ENCODE measurements around the gene IL1RAP. TPM values are rescaled to one million over a fixed set of nuclear protein-coding genes. Genes with fewer than 3 reads are reported as not detected.
A peak's percentile ranks its signal among the peaks of the same experiment; 100 is the strongest.
"Not testable (repeated sequence)": the region's sequence is repeated elsewhere in the genome, so short reads cannot be mapped to it uniquely, and the experiment has no call there.

IL1RAP gene
- total RNA-seq, result 5.1 TPM
- long read RNA-seq, partial matches to known transcripts, result 0 of 5 reads
- long read RNA-seq, other reads (novel, unspliced or antisense), result 1 of 5 reads

GRCh38 chr3:190513409-190514370 is at the start of gene IL1RAP:
IL1RAP (plus strand) TSS chr3:190514085; CDS start chr3:190564290, 50,205 bp downstream.
- peak; percentile 88 for TF ChIP-seq CTCF (IDR thresholded peaks at IDR 0.05; ENCODE audit: borderline replicate concordance)
- peaks cover 31% of the 10 kb centered on the region for H3K4me1 ChIP-seq
- H3K36me3 ChIP-seq, result no peaks in the 10 kb centered on the region
- peak; percentile 91 for DNase-seq
- no peaks in the 10 kb centered on the region for H3K27me3 ChIP-seq (ENCODE audit: low read depth)
- peak within 1 kb of the TSS; percentile 87 for H3K4me3 ChIP-seq
- H3K27ac ChIP-seq (replicated peaks), result peak within 1 kb of the TSS; percentile 88
- intact Hi-C loops (cut with micrococcal nuclease), result no loop called here
- H3K9me3 ChIP-seq (replicated peaks), result no peaks in the 10 kb centered on the region

GRCh38 chr3:190467922-190468321 is 46.0 kb upstream of the IL1RAP start:
- peaks cover 5% of the 10 kb centered on the region for H3K27me3 ChIP-seq (ENCODE audit: low read depth)
- H3K4me1 ChIP-seq, result no peaks in the 10 kb centered on the region
- peaks cover 20% of the 10 kb centered on the region for H3K9me3 ChIP-seq (replicated peaks)
- no peaks in the 10 kb centered on the region for H3K36me3 ChIP-seq
- H3K27ac ChIP-seq (replicated peaks), result no peak overlapping the region
- no peak for DNase-seq
- no peak for TF ChIP-seq CTCF (IDR thresholded peaks at IDR 0.05; ENCODE audit: borderline replicate concordance)
- no peak overlapping the region for H3K4me3 ChIP-seq
- intact Hi-C loops (cut with micrococcal nuclease), result no loop called here

- H3K27me3 ChIP-seq (ENCODE audit: low read depth); H3K27ac ChIP-seq (replicated peaks); DNase-seq; H3K4me1 ChIP-seq; H3K4me3 ChIP-seq; intact Hi-C loops (cut with micrococcal nuclease); H3K36me3 ChIP-seq: not testable (repeated sequence)
- H3K9me3 ChIP-seq (replicated peaks), result peaks cover 20% of the 10 kb centered on the region
These were observed 40.6 kb upstream of the IL1RAP start for GRCh38 chr3:190473261-190473660.

- Histone ChIP-seq H3K4me3 (no peak overlapping the region), H3K36me3 (no peaks in the 10 kb centered on the region), H3K27ac (replicated peaks) (no peak overlapping the region), H3K4me1 (peaks cover 15% of the 10 kb centered on the region), H3K9me3 (replicated peaks) (no peaks in the 10 kb centered on the region), H3K27me3 (ENCODE audit: low read depth) (no peaks in the 10 kb centered on the region)
- no peak for DNase-seq
- TF ChIP-seq CTCF (IDR thresholded peaks at IDR 0.05; ENCODE audit: borderline replicate concordance), result no peak
- intact Hi-C loops (cut with micrococcal nuclease), result no loop called here
These were observed 32.1 kb upstream of the IL1RAP start for GRCh38 chr3:190481779-190482178.

- Histone ChIP-seq H3K36me3 (no peaks in the 10 kb centered on the region), H3K4me1 (peaks cover 20% of the 10 kb centered on the region), H3K9me3 (replicated peaks) (no peaks in the 10 kb centered on the region), H3K27ac (replicated peaks) (no peak overlapping the region), H3K27me3 (ENCODE audit: low read depth) (peaks cover 18% of the 10 kb centered on the region), H3K4me3 (no peak overlapping the region)
- DNase-seq, result no peak
- intact Hi-C loops (cut with micrococcal nuclease), result no loop called here
- TF ChIP-seq CTCF (IDR thresholded peaks at IDR 0.05; ENCODE audit: borderline replicate concordance), result no peak
These were observed 27.9 kb upstream of the IL1RAP start for GRCh38 chr3:190485830-190486532.

Measured in left ventricle myocardium inferior (tissue), 1 donor.